ENCODE data around the gene CHN2.

Gene CHN2

GRCh38 chr7:29282819-29283414 is 88.3 kb downstream of the CHN2 start:
- H3K9ac ChIP-seq (ENCODE audit: low read length) = no peak overlapping the region
- peaks cover 7% of the 10 kb centered on the region for H3K4me1 ChIP-seq (ENCODE audit: control insufficient read depth, insufficient read depth, low read length)
- no peak overlapping the region for H3K4me3 ChIP-seq (ENCODE audit: low read length)
- H3K9me3 ChIP-seq (ENCODE audit: control insufficient read depth, low read length) = no peaks in the 10 kb centered on the region
- H3K36me3 ChIP-seq (ENCODE audit: control insufficient read depth, insufficient read depth, low read length) = no peaks in the 10 kb centered on the region
- H3K27me3 ChIP-seq (ENCODE audit: control insufficient read depth, insufficient read depth, low read length) = no peaks in the 10 kb centered on the region

- Histone ChIP-seq H3K27me3 (ENCODE audit: control insufficient read depth, insufficient read depth, low read length) (no peaks in the 10 kb centered on the region), H3K36me3 (ENCODE audit: control insufficient read depth, insufficient read depth, low read length) (no peaks in the 10 kb centered on the region), H3K4me1 (ENCODE audit: control insufficient read depth, insufficient read depth, low read length) (peaks cover 25% of the 10 kb centered on the region), H3K4me3 (ENCODE audit: low read length) (no peak overlapping the region), H3K9me3 (ENCODE audit: control insufficient read depth, low read length) (no peaks in the 10 kb centered on the region), H3K9ac (ENCODE audit: low read length) (no peak overlapping the region)
These were observed 90.3 kb downstream of the CHN2 start for GRCh38 chr7:29284696-29285443.

- H3K9ac ChIP-seq (ENCODE audit: low read length) = no peak overlapping the region
- H3K9me3 ChIP-seq (ENCODE audit: control insufficient read depth, low read length) = no peaks in the 10 kb centered on the region
- peaks cover 30% of the 10 kb centered on the region for H3K4me1 ChIP-seq (ENCODE audit: control insufficient read depth, insufficient read depth, low read length)
- H3K4me3 ChIP-seq (ENCODE audit: low read length) = no peak overlapping the region
- H3K27me3 ChIP-seq (ENCODE audit: control insufficient read depth, insufficient read depth, low read length) = no peaks in the 10 kb centered on the region
- H3K36me3 ChIP-seq (ENCODE audit: control insufficient read depth, insufficient read depth, low read length) = no peaks in the 10 kb centered on the region
These were observed 90.8 kb downstream of the CHN2 start for GRCh38 chr7:29285444-29285793.

- Histone ChIP-seq H3K27me3 (ENCODE audit: control insufficient read depth, insufficient read depth, low read length) (no peaks in the 10 kb centered on the region), H3K9ac (ENCODE audit: low read length) (no peak overlapping the region), H3K9me3 (ENCODE audit: control insufficient read depth, low read length) (no peaks in the 10 kb centered on the region), H3K4me3 (ENCODE audit: low read length) (no peak overlapping the region), H3K36me3 (ENCODE audit: control insufficient read depth, insufficient read depth, low read length) (no peaks in the 10 kb centered on the region), H3K4me1 (ENCODE audit: control insufficient read depth, insufficient read depth, low read length) (peaks cover 31% of the 10 kb centered on the region)
These were observed 91.3 kb downstream of the CHN2 start for GRCh38 chr7:29285861-29286260.

- no peaks in the 10 kb centered on the region for H3K36me3 ChIP-seq (ENCODE audit: control insufficient read depth, insufficient read depth, low read length)
- no peaks in the 10 kb centered on the region for H3K27me3 ChIP-seq (ENCODE audit: control insufficient read depth, insufficient read depth, low read length)
- no peak overlapping the region for H3K9ac ChIP-seq (ENCODE audit: low read length)
- H3K9me3 ChIP-seq (ENCODE audit: control insufficient read depth, low read length) = no peaks in the 10 kb centered on the region
- no peak overlapping the region for H3K4me3 ChIP-seq (ENCODE audit: low read length)
- H3K4me1 ChIP-seq (ENCODE audit: control insufficient read depth, insufficient read depth, low read length) = peaks cover 40% of the 10 kb centered on the region
These were observed 92.8 kb downstream of the CHN2 start for GRCh38 chr7:29287366-29287765.

- Histone ChIP-seq H3K9me3 (ENCODE audit: control insufficient read depth, low read length) (no peaks in the 10 kb centered on the region), H3K9ac (ENCODE audit: low read length) (no peak overlapping the region), H3K4me3 (ENCODE audit: low read length) (no peak overlapping the region), H3K36me3 (ENCODE audit: control insufficient read depth, insufficient read depth, low read length) (no peaks in the 10 kb centered on the region), H3K27me3 (ENCODE audit: control insufficient read depth, insufficient read depth, low read length) (no peaks in the 10 kb centered on the region), H3K4me1 (ENCODE audit: control insufficient read depth, insufficient read depth, low read length) (peaks cover 40% of the 10 kb centered on the region)
These were observed 93.9 kb downstream of the CHN2 start for GRCh38 chr7:29288181-29289091.

GRCh38 chr7:29289156-29290021 is 94.8 kb downstream of the CHN2 start:
- Histone ChIP-seq H3K4me1 (ENCODE audit: control insufficient read depth, insufficient read depth, low read length) (peaks cover 40% of the 10 kb centered on the region), H3K9me3 (ENCODE audit: control insufficient read depth, low read length) (no peaks in the 10 kb centered on the region), H3K27me3 (ENCODE audit: control insufficient read depth, insufficient read depth, low read length) (no peaks in the 10 kb centered on the region), H3K9ac (ENCODE audit: low read length) (no peak overlapping the region), H3K4me3 (ENCODE audit: low read length) (no peak overlapping the region), H3K36me3 (ENCODE audit: control insufficient read depth, insufficient read depth, low read length) (no peaks in the 10 kb centered on the region)

GRCh38 chr7:29290829-29291228 is 96.3 kb downstream of the CHN2 start:
- no peaks in the 10 kb centered on the region for H3K9me3 ChIP-seq (ENCODE audit: control insufficient read depth, low read length)
- peaks cover 40% of the 10 kb centered on the region for H3K4me1 ChIP-seq (ENCODE audit: control insufficient read depth, insufficient read depth, low read length)
- H3K4me3 ChIP-seq (ENCODE audit: low read length) = no peak overlapping the region
- no peaks in the 10 kb centered on the region for H3K27me3 ChIP-seq (ENCODE audit: control insufficient read depth, insufficient read depth, low read length)
- no peak overlapping the region for H3K9ac ChIP-seq (ENCODE audit: low read length)
- H3K36me3 ChIP-seq (ENCODE audit: control insufficient read depth, insufficient read depth, low read length) = no peaks in the 10 kb centered on the region

GRCh38 chr7:29291723-29292618 is 97.4 kb downstream of the CHN2 start:
- no peak overlapping the region for H3K4me3 ChIP-seq (ENCODE audit: low read length)
- no peaks in the 10 kb centered on the region for H3K9me3 ChIP-seq (ENCODE audit: control insufficient read depth, low read length)
- H3K27me3 ChIP-seq (ENCODE audit: control insufficient read depth, insufficient read depth, low read length) = no peaks in the 10 kb centered on the region
- H3K4me1 ChIP-seq (ENCODE audit: control insufficient read depth, insufficient read depth, low read length) = peaks cover 37% of the 10 kb centered on the region
- H3K36me3 ChIP-seq (ENCODE audit: control insufficient read depth, insufficient read depth, low read length) = no peaks in the 10 kb centered on the region
- H3K9ac ChIP-seq (ENCODE audit: low read length) = no peak overlapping the region

GRCh38 chr7:29292886-29293658 is 98.5 kb downstream of the CHN2 start:
- H3K4me1 ChIP-seq (ENCODE audit: control insufficient read depth, insufficient read depth, low read length) = peaks cover 32% of the 10 kb centered on the region

More at GRCh38 chr7:29292886-29293658, 98.5 kb downstream of the CHN2 start:
- Histone ChIP-seq H3K36me3 (ENCODE audit: control insufficient read depth, insufficient read depth, low read length) (no peaks in the 10 kb centered on the region), H3K4me3 (ENCODE audit: low read length) (no peak overlapping the region), H3K27me3 (ENCODE audit: control insufficient read depth, insufficient read depth, low read length) (no peaks in the 10 kb centered on the region), H3K9ac (ENCODE audit: low read length) (no peak overlapping the region), H3K9me3 (ENCODE audit: control insufficient read depth, low read length) (no peaks in the 10 kb centered on the region)
